Left kidney (tissue), 2 donors: Measurements from ENCODE around the gene GSG1L. TPM values are rescaled to one million over a fixed set of nuclear protein-coding genes. Genes with fewer than 3 reads are reported as not detected.

ENCODE experiments used
- DNase-seq: peaks from one replicate; pipeline ENCODE4 v3.0.0-alpha.2; 2013
- polyA plus RNA-seq: library from polyadenylated mRNA; unstranded; fragments of 120-200 nt; gene quantifications from one replicate; pipeline ENCODE4 v1.2.1, GENCODE V29; 2013; ENCODE audit not compliant: insufficient read length

Gene GSG1L
- polyA plus RNA-seq, 1 donor: 0.20 TPM

DNA sequence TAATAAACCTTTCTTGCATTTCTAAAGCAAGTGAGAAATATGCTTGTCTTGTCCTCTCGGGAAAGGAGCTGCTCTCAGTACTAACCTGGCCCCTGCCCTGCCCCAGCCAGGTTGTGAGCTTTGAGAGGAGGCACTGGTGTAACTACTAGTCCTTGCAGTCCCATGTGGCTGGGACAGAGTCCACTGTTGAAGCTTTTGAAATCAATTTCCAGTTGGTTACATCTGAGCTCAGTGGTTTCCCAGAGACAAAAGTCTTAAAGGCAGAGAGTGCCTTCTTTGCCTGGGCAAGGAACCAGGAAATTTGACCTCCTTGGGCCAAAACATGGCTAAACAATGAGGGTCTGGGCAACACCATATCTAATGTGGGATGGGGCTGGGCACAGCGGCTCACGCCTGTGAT is 48.7 kb downstream of the GSG1L start:
- no peak for DNase-seq

- no peak for DNase-seq
These were observed 49.6 kb downstream of the GSG1L start for GRCh38 chr16:28013878-28014277.

DNA sequence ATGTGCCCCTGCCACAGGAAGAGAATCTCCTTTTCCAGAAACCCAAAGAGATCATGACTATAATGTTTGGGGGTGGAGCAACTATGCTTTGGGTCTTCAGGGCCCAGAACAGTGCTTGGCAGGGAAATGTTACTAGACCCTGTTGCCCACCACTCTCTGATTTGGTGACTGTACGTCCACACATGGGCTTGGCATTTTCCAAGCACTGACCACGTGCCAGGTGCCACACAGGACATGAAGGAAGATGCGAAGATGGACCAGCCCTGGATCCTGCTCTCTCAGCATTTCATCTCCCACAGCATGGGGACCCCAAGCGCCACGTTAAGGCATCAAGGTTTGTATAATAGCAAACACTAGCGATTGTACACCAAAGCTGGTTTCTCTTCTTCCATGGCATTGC is 50.1 kb downstream of the GSG1L start:
- no peak for DNase-seq

DNA sequence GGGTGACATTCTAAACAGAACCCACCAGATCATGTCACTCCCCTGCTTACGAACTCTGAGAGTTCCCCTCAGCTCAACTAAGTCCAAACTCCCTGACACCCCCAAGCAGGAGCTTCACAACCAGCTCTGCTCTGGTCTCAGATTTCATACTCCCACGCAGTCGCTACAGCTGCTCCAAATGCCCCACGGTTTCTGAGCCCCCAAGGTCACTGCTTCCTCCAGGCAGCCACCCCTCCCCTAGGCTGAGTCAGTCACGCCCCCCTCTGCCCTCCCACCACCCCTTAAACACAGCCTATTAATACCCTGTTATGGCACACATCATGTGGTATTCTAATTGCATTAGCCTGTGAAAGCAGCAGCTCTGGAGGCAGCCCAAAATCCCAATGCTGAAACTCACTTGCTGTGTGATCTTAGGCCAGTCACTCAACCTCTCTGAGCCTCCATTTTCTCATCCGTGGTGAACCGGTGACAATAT is 51.5 kb downstream of the GSG1L start:
- peak; percentile 87 for DNase-seq

DNA sequence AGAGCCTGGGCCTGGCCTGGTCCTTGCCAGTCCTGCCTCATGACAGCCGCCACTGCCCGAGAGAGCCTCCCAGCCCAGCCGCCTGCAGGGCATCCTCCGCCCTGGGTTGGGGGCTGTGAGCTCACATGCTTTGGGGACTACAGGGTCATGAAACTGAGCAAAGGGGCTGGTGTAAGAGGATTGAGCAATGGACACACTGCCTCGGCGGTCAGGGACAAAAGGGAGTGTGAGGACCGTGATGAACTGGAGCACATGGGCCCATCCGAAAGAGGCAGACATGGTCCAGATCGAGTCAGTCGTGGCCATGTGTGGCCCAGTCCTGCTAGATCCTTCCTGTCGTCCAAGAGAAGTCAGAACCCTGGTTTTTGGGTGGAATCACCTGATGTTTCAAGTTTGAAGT is 52.3 kb downstream of the GSG1L start:
- DNase-seq: no peak

DNA sequence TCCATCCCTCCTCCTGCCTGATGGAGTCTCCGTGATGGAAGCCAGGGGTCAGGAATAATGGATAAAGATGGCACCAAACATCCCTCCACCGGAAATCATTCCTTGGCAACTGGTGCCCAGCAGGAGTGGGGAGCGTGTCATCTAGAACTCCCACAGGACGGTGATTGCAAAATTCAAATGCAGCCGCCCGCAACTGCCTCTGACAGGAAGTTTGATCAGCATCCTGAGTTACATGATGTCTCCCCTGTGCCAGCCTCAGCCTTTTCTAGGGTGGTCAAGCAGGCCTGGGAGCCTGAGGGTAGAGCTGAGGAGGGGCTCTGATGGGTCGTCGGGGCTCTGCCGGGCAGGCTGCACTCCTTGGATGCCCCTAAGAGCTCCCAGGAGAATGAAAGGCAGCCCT is 52.8 kb downstream of the GSG1L start:
- no peak for DNase-seq

DNA sequence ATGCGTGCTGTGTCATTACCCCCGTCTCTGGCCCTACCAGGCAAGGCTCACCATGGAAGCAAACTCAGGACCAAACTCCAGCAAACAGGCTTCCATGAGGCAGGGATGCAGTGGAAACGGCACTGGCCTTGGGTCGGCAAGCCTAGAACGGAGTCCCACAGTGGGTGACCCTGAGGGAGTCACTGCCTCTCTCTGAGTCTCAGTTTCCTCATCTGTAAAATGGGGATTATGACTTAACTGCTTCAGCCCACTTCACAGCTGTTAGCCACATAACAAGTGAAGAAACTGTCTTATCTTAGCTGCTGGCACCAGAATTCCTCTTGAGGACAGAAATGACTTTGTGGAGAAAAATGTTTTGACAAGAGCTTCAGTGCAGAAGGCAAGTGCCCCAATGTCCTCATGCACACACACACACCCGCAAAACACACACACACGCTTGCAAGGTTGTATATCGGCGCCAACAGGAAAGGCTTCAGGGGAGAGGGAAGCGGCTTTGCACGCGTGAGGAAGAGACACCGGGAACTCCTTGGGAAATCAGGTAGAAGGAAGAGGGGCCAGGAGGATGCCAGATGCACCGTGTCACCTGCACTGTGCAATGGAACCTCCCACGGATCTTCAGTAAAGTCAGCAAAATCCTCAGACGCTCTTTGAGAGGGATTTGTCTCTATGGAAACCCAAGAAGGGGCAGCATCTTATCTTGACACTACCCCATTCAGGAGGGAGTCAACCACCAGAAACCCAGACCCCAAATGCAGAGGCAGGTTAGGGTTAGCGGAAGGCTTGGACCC is 53.7 kb downstream of the GSG1L start:
- no peak for DNase-seq

DNA sequence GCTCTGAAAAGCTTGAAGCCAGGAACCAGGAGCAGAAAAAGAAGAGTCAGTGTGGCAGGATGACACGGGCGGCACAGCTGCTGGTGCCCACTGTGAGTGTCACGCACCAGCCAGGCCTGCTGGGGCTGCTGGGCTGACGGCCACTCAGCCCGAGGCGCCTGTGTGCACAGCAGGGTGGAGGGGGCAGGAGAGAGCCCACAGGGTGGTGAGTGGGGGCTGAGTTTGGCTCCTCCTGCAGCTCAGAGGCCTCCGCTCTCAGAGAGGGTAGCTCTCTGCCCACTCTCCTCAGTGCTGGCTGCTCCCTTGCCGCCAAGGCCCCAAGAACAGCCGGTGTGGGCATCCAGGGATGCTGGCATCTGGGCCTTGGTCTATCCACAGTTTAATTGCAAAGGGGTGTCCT is 59.6 kb downstream of the GSG1L start:
- DNase-seq: no peak

DNA sequence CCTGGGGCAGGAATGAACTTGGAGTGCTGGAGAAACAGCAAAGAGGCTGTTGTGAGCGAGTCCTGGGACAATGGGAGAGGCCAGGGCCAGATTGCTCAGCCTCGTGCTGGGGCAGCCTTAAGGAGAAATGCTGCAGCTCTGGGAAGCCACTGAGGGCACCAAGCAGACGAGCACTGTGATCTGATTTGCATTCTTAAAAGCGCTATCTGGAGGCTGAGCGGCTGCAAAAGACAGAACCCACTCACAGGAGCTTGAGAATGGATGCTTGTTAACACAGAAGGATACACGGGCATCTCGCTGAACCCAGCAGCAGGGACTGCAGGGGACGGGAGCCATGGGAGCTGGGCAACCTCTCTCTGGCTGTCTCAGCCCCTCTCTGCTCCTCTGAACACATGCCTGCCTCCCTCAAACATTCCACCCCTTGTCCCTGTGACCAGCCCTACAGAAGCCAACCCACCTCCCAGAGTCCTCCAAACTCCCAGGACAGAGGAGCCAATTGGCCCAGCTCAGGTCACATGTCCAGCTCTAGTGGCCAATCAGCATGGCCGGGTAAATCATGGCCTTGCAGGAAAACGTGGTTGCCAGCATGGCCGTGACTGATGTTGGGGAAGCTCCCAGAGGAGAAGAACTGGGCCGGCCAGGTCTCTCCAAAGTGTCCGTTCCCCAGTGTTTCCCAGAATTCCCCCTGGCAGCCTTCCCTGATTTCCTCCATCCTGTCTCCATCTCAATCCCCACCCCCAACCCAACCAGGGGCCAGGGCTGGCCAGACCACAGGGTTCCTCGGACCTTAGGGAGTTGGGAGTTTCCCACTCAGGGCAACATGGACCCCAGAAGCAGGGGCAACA is 60.3 kb downstream of the GSG1L start:
- DNase-seq: no peak

DNA sequence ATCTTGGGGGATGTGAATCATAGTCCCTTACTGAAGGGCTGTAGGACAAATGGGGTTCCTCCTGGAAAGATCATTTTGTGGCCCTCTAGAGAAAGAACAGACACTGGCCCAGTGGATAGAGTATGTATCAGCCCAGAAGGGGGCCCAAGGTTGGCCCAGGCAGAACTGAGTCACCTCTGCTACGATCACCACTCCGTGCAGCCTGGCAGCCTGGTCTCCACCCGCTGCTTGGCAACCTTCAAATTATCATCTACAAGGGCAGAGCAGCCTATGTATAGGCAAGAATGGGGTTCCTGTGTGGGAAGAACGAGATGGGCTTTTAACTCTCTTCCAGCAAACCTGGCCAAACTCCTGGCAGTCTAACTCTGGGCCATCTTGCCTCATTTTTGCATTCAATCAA is 61.9 kb downstream of the GSG1L start:
- DNase-seq: no peak

GRCh38 chr16:28001184-28001583 is 62.3 kb downstream of the GSG1L start:
- DNase-seq: no peak

GRCh38 chr16:28000314-28001169 is 63.0 kb downstream of the GSG1L start:
- DNase-seq: no peak

DNA sequence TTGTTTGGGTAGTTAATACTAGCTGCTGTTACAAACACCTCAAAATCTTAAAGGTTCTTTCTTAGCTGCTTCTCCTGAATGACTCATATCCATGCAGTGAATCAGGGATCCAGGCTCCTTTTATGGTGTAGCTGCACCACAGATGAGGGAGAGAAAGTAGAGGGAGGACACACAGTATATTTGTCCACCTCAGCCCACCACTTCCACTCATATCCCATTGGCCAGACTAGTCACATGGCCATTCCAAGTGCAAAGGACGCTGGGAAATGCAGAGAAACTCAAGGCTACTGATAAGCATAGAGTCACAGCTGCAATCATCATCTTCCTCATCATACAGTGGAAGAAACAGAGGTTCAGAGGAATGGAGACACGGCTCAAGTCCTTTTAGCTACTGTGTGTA is 63.8 kb downstream of the GSG1L start:
- no peak for DNase-seq

GRCh38 chr16:27995378-27995777 is 68.1 kb downstream of the GSG1L start:
- no peak for DNase-seq

DNA sequence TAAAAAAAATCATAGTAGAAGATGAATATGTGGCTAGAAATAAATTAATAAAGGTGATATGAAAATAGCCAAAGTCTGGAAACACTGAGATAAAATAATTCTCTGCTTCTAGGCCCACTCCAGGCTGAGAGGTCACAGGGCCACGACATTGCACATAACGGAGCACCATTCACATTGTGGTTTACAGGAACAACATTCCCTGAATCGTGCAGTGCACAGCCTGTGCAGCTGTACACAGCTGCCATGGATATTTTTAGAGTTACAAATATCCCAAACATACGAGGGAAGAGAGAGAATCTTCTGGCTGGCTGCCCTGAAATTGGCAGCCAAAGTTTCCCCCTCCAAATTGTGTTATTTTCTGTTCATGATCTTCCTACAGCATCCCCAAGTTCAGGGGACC is 68.8 kb downstream of the GSG1L start:
- DNase-seq: no peak

DNA sequence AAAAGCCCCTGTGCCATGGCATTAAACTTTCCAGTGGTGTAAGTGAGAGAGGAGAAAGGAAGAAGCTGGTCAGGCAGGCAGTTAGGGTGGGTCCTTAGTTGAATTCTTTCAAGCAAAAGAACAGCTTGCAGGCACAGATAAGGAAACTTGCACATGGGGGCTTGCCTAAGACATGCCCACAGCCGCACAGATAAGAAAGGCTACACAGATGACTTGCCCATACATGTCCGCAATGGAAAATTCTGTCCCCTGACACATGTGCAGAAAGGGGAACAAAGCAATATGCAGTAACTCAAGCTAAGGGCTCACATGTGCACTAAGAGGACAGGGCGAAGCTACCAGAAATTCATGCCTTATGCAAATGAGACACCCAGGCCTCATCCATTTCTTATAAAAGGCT is 69.9 kb downstream of the GSG1L start:
- DNase-seq: no peak

DNA sequence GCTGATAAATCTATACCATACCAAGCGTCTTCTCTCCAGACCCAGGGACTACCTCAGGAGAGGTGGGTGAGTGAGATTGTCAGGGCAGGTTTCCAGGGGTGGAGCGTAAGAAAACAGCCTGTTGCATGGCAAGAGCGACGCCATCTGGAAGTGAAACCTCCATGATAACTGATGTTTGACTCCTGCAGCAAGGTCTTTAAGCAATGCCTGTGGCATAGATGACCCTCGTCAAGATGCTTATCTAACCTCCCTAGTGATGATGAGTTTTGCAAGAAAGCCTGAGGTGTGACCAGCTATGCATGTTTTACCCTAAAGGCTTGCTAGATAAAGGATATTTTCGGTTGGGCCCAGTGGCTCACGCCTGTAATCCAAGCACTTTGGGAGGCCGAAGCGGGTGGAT is 71.6 kb downstream of the GSG1L start:
- no peak for DNase-seq

GRCh38 chr16:27985981-27986380 is 77.5 kb downstream of the GSG1L start:
- no peak for DNase-seq

- no peak for DNase-seq
These were observed 79.4 kb downstream of the GSG1L start for GRCh38 chr16:27984121-27984520.

DNA sequence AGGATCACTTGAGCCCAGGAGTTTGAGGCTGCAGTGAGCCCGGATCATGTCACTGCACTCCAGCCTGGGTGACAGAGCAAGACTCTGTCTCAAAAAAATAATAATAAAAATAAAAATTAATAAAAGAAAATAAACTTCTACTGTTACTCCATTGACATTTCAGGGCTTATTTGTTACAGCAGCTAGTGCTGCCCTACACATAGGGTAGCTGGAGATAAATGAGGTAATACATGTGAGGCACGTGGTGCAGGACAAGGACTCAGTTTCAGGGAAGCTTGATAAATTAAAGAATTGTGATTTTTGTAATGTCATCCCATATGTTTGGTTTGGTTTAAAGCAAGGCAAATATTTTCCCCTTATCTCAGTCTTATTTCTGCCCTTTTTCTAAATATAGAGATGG is 80.3 kb downstream of the GSG1L start:
- no peak for DNase-seq

GRCh38 chr16:27982184-27982583 is 81.3 kb downstream of the GSG1L start:
- no peak for DNase-seq

- DNase-seq: no peak
These were observed 82.4 kb downstream of the GSG1L start for GRCh38 chr16:27980919-27981700.
